Fibroblast of villous mesenchyme (primary cell): ENCODE measurements around the gene DNAJC4. TPM values are rescaled to one million over a fixed set of nuclear protein-coding genes. Genes with fewer than 3 reads are reported as not detected.

ENCODE experiments used
- DNase-seq: peaks from one replicate; pipeline ENCODE4 v3.0.0-alpha.2; 2010; ENCODE audit warnings: low read depth
- H3K4me3 ChIP-seq: 2 replicates; pipeline ENCODE4 v1.5.1; 2011; ENCODE audit warnings: low read depth, mild to moderate bottlenecking, low read length
- CTCF ChIP-seq: IDR thresholded peaks from 2 replicates; pipeline ENCODE4 v1.5.1; 2012; ENCODE audit warnings: low read depth, mild to moderate bottlenecking, low read length; ENCODE audit not compliant: insufficient read depth
- total RNA-seq: library from RNA; depleted of rRNA; stranded (reverse); fragments of >200 nt; gene quantifications from 2 replicates; pipeline ENCODE4 v1.2.3, GENCODE V29; 2012

The DNAJC4 gene, protein sequence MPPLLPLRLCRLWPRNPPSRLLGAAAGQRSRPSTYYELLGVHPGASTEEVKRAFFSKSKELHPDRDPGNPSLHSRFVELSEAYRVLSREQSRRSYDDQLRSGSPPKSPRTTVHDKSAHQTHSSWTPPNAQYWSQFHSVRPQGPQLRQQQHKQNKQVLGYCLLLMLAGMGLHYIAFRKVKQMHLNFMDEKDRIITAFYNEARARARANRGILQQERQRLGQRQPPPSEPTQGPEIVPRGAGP
- total RNA-seq: 6.5 and 9.3 TPM in 2 replicates

GRCh38 chr11:64230171-64230984 is at the start of gene DNAJC4:
TSS of gene DNAJC4 (plus strand) at chr11:64230548. CDS start at chr11:64230855, 307 bp downstream.
- DNase-seq: peak; percentile 90
- TF ChIP-seq CTCF: no peak
- peak within 1 kb of the TSS; percentile 67 for H3K4me3 ChIP-seq

GRCh38 chr11:64180891-64181290 is 49.5 kb upstream of the DNAJC4 start:
- DNase-seq: peak; percentile 51
- H3K4me3 ChIP-seq: no peak overlapping the region
- no peak for TF ChIP-seq CTCF

GRCh38 chr11:64181506-64182411 is 48.6 kb upstream of the DNAJC4 start:
- H3K4me3 ChIP-seq: peak overlapping the region; percentile 19
- peak; percentile 93 for DNase-seq
- TF ChIP-seq CTCF: no peak

- no peak overlapping the region for H3K4me3 ChIP-seq
- DNase-seq: no peak
- no peak for TF ChIP-seq CTCF
Measured at GRCh38 chr11:64183890-64184289, 46.5 kb upstream of the DNAJC4 start.

DNA sequence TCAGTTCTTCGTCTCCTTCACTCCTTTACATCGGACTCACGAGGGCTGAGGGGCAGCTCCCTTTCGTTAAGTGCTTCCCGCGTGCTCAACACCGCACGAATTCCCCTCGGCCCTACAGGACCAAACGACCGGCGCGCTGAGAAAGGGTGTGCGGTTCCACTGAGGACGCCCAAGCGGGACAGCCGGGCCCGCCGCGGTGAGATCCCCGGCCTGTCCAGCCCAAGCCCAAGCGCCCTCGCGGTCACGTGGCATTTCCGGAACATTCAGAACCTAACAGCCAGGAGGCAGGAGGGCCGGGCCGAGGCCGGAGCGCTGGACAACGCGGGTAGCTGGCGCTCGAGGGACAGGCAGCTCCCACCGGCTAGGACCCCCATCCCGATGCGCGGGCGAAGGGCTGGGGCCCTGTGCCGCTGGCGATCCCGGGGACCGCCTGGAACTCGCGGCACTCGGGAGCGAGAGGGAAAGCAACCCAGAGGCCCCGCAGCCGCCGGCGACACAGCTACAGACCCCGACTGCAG is 45.1 kb upstream of the DNAJC4 start:
- peak overlapping the region; percentile 65 for H3K4me3 ChIP-seq
- peak; percentile 37 for TF ChIP-seq CTCF
- DNase-seq: peak; percentile 91
